Cardiac muscle cell (in vitro differentiated cells and primary cell): Measurements from ENCODE around the gene OR11H6. TPM values are rescaled to one million over a fixed set of nuclear protein-coding genes. Genes with fewer than 3 reads are reported as not detected.
"Not testable (repeated sequence)": the region's sequence is repeated elsewhere in the genome, so short reads cannot be mapped to it uniquely, and the experiment has no call there.

Experiments
- DNase-seq, 2 donors: peaks; one replicate each; pipeline versions ENCODE4 v3.0.0 to v3.0.0-alpha.2; 2010 to 2017; ENCODE audit warnings: low read depth in 1 of 2, low spot score in 1 of 2
- H3K27ac ChIP-seq: fragments of 200-600 bp; sonication (generic); 2 replicates; pipeline ENCODE4 v1.5.1; 2016
- H3K27me3 ChIP-seq: fragments of 200-600 bp; sonication (generic); 2 replicates; pipeline ENCODE4 v1.6.0; 2016; ENCODE audit warnings: control low read depth
- H3K36me3 ChIP-seq: fragments of 200-600 bp; sonication (generic); 2 replicates; pipeline ENCODE4 v1.5.1; 2016; ENCODE audit warnings: control low read depth
- H3K4me1 ChIP-seq: fragments of 200-600 bp; sonication (generic); 2 replicates; pipeline ENCODE4 v1.8.1; 2017; ENCODE audit warnings: low read depth, mild to moderate bottlenecking, mixed run types
- H3K4me3 ChIP-seq: fragments of 200-600 bp; sonication (generic); 2 replicates; pipeline ENCODE4 v1.5.1; 2016; ENCODE audit warnings: mild to moderate bottlenecking
- H3K9me3 ChIP-seq: fragments of 200-600 bp; sonication (generic); 2 replicates; pipeline ENCODE4 v1.5.1; 2017; ENCODE audit warnings: low read depth, mild to moderate bottlenecking, control low read depth
- CTCF ChIP-seq: IDR thresholded peaks from 2 replicates; pipeline ENCODE4 v1.5.1; 2012; ENCODE audit warnings: low read depth, mild to moderate bottlenecking, low read length
- polyA plus RNA-seq: library from polyadenylated mRNA; unstranded; fragments of >200 nt; fragmentation: Nextera tagmentation; extraction: Ambion mirVana; gene quantifications from 2 replicates; pipeline ENCODE4 v1.2.1, GENCODE V29; 2016
- total RNA-seq: library from RNA; depleted of rRNA; stranded (reverse); fragments of >200 nt; gene quantifications from 2 replicates; pipeline ENCODE4 v1.2.3, GENCODE V29; 2016

Gene OR11H6
- total RNA-seq (not detected in 2 replicates), polyA plus RNA-seq (not detected in 2 replicates)

- no peaks in the 10 kb centered on the region for H3K27me3 ChIP-seq
- no peak for TF ChIP-seq CTCF
- no peaks in the 10 kb centered on the region for H3K36me3 ChIP-seq
- H3K27ac ChIP-seq = no peak within 1 kb of the TSS
- no peaks in the 10 kb centered on the region for H3K9me3 ChIP-seq
- no peak for DNase-seq
- no peak within 1 kb of the TSS for H3K4me3 ChIP-seq
- no peaks in the 10 kb centered on the region for H3K4me1 ChIP-seq
Measured at GRCh38 chr14:20223410-20223809, at the start of gene OR11H6. Gene OR11H6, plus strand, starts transcription at chr14:20223710. Its CDS starts 0 bp downstream, at chr14:20223710.

- not testable (repeated sequence) for H3K4me3 ChIP-seq, H3K36me3 ChIP-seq, H3K27me3 ChIP-seq, H3K27ac ChIP-seq, DNase-seq, H3K9me3 ChIP-seq, H3K4me1 ChIP-seq
Measured at GRCh38 chr14:20174205-20174604, 49.3 kb upstream of the OR11H6 start.

GRCh38 chr14:20176330-20176729 lies 47.2 kb upstream of the OR11H6 start:
- no peaks in the 10 kb centered on the region for H3K9me3 ChIP-seq

GRCh38 chr14:20177433-20177974 lies 46.0 kb upstream of the OR11H6 start:
- Histone ChIP-seq H3K9me3 (no peaks in the 10 kb centered on the region), H3K4me3 (no peak overlapping the region), H3K27ac (no peak overlapping the region), H3K4me1 (no peaks in the 10 kb centered on the region), H3K36me3 (no peaks in the 10 kb centered on the region), H3K27me3 (no peaks in the 10 kb centered on the region)
- DNase-seq = no peak
- no peak for TF ChIP-seq CTCF

More at GRCh38 chr14:20176330-20176729, 47.2 kb upstream of the OR11H6 start:
- H3K4me3 ChIP-seq = no peak overlapping the region
- no peaks in the 10 kb centered on the region for H3K27me3 ChIP-seq
- H3K27ac ChIP-seq = no peak overlapping the region
- DNase-seq = no peak
- no peaks in the 10 kb centered on the region for H3K36me3 ChIP-seq
- no peak for TF ChIP-seq CTCF
- H3K4me1 ChIP-seq = no peaks in the 10 kb centered on the region

- Histone ChIP-seq H3K4me1 (no peaks in the 10 kb centered on the region), H3K27me3 (no peaks in the 10 kb centered on the region), H3K36me3 (no peaks in the 10 kb centered on the region), H3K9me3 (no peaks in the 10 kb centered on the region), H3K4me3 (no peak overlapping the region), H3K27ac (no peak overlapping the region)
- TF ChIP-seq CTCF = no peak
- no peak for DNase-seq
Measured at GRCh38 chr14:20179218-20179617, 44.3 kb upstream of the OR11H6 start.

GRCh38 chr14:20179880-20180279 lies 43.6 kb upstream of the OR11H6 start:
- no peaks in the 10 kb centered on the region for H3K9me3 ChIP-seq
- no peak overlapping the region for H3K4me3 ChIP-seq
- DNase-seq = no peak
- H3K36me3 ChIP-seq = no peaks in the 10 kb centered on the region
- H3K27ac ChIP-seq = no peak overlapping the region
- no peaks in the 10 kb centered on the region for H3K27me3 ChIP-seq
- no peak for TF ChIP-seq CTCF
- no peaks in the 10 kb centered on the region for H3K4me1 ChIP-seq
